Activated B cell treated with CpG ODN at 0.5 μM for 24 hours (primary cell): Measurements from ENCODE around the gene IGFN1. TPM values are rescaled to one million over a fixed set of nuclear protein-coding genes. Genes with fewer than 3 reads are reported as not detected.

Source experiments
- ATAC-seq: fragments of 200-7000 bp; cut with Tn5 transposase; one replicate; pipeline ENCODE4 v1.10.0; 2021; ENCODE audit warnings: low read depth, mild to moderate bottlenecking, moderate library complexity
- CTCF ChIA-PET: fragments of 350-600 bp; sonication (Branson Sonifier 250); formaldehyde crosslinking; loops from one replicate; lab custom pipeline; 2021; ENCODE audit warnings: antibody characterized with exemption; lab: Charles Lee
- POLR2A ChIA-PET: fragments of 350-600 bp; sonication (Branson Sonifier 250); formaldehyde crosslinking; loops from one replicate; lab custom pipeline; 2021; ENCODE audit warnings: antibody characterized with exemption; lab: Charles Lee
- DNase-seq: peaks from one replicate; pipeline ENCODE4 v3.0.0; 2022
- H3K27ac Mint-ChIP-seq: one replicate; pipeline ENCODE4 v1.8.0; 2020; ENCODE audit warnings: mixed read lengths
- H3K27me3 Mint-ChIP-seq: one replicate; pipeline ENCODE4 v1.8.0; 2021; ENCODE audit warnings: mixed read lengths
- H3K36me3 Mint-ChIP-seq: one replicate; pipeline ENCODE4 v1.8.0; 2021; ENCODE audit warnings: low read depth, mixed read lengths
- H3K4me1 Mint-ChIP-seq: one replicate; pipeline ENCODE4 v1.8.0; 2021; ENCODE audit warnings: mixed read lengths
- H3K4me3 Mint-ChIP-seq: one replicate; pipeline ENCODE4 v1.8.0; 2020; ENCODE audit warnings: mild to moderate bottlenecking, mixed read lengths
- H3K9me3 Mint-ChIP-seq: one replicate; pipeline ENCODE4 v1.8.0; 2020; ENCODE audit warnings: mixed read lengths
- CTCF ChIP-seq: fragments of 200-600 bp; IDR thresholded peaks from one replicate; pipeline ENCODE4 v1.8.0; 2022; ENCODE audit warnings: antibody characterized with exemption, mild to moderate bottlenecking
- intact Hi-C: fragments of 100-400 bp; cut with micrococcal nuclease; formaldehyde crosslinking; loops from one replicate; pipeline ENCODE4 v1.15.1; 2024
- total RNA-seq: library from RNA; stranded (reverse); gene quantifications from 2 replicates; pipeline ENCODE4 v1.2.3, GENCODE V29; 2022

The IGFN1 gene
- total RNA-seq, 1 donor from 2014 or later: not detected

DNA sequence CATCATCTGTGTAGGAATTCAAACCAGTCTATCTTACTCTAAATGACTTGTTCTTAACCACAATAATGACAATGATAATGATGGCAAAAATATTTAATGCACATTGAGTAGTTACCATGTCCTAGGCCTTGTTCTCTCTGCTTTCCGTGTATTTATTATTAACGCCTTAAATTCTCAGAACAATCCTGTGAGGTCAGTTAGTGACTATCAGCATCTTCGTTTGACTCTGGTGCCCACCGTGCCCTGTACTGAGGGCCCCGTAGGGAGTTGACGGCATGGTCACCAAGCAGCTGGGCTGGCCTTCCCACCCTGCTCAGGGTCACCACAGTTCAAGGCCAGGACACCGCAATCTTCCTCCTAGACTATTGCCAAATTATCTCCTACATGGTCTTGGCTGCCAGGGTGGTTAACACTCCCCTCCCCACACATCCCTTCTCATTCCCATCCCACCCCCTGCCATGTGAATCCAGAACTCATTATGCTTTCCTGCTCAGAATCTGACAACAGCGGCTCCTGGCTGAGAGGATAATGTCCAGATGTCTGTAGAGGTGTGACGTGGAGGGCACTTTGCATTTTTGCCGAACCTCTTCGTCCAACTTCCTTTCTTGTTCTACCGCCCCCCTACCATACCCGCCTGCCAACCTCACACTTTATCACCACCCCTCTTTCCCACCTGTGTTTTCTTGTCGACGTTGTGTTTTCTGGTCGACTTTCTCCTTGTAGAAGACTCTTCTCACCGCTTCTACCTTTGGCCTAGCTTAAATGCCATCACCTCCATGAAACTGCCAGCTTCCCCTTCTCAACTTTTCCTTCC, 33.4 kb downstream of the IGFN1 start:
- no peaks in the 10 kb centered on the region for H3K9me3 Mint-ChIP-seq
- ChIA-PET CTCF (no interaction called here), POLR2A (no interaction called here)
- no peaks in the 10 kb centered on the region for H3K36me3 Mint-ChIP-seq
- H3K27ac Mint-ChIP-seq: no peak overlapping the region
- no peak overlapping the region for H3K4me3 Mint-ChIP-seq
- TF ChIP-seq CTCF: no peak
- no peaks in the 10 kb centered on the region for H3K4me1 Mint-ChIP-seq
- DNase-seq (no peak), ATAC-seq (no peak)
- intact Hi-C loops: loop anchor here (1.0 to 10.0 kb wide), 3 partner anchors 75 to 252 kb away; no protein-coding TSS in a partner anchor
- H3K27me3 Mint-ChIP-seq: peaks cover 4% of the 10 kb centered on the region

DNA sequence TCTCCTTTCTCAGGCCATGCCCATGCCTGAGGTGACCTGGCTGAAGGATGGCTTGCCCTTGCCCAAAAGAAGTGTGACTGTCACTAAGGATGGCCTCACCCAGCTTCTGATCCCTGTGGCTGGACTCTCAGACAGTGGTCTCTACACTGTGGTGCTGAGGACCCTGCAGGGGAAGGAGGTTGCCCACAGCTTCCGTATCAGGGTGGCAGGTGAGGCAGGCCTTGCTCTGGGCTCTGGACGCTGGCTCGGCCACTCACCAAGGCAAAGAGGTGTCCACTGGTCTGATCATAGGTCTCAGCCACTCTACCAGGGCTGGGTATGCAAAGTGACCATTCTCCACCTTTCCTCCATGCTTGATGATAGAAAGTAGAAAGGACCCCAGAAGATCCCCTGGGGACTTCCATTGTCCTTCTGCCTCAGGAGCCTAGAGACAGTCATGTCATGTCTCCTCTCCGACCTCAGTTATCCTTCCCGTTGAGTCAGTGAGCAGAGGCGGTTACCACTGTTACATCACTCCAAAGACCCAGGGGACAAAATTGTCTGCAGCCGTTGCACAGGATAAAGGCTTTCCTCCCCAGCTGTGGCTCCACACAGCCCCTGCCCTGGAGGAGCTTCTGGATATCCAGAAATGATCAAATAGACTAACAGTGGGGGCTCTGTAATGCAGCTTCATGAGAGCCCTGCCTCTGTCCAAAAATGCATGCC, 34.2 kb downstream of the IGFN1 start:
- no peak for TF ChIP-seq CTCF
- Mint-ChIP-seq H3K4me1 (no peaks in the 10 kb centered on the region), H3K27me3 (peaks cover 7% of the 10 kb centered on the region), H3K4me3 (no peak overlapping the region), H3K27ac (no peak overlapping the region), H3K9me3 (no peaks in the 10 kb centered on the region), H3K36me3 (no peaks in the 10 kb centered on the region)
- ATAC-seq: no peak
- DNase-seq: no peak
- POLR2A ChIA-PET: no interaction called here
- intact Hi-C loops: loop anchor here (10.0 kb wide), 1 partner anchor 140 kb away; no protein-coding TSS in a partner anchor
- CTCF ChIA-PET: no interaction called here

DNA sequence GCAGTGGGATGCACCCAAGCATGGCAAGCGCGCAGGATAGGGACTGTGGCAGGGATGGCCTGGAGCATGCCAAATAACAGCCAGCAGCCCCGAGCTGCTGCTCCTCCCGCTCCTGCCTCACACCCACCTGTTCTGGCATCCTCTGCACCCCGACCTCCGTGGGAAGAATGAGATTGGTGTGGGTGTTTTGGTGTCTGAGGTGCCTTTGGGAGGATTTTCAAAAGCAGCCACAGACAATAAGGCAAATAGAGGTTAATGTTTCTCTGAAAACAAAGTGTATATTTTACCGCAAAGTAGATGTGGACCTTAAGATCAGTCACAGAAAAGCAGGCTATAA, 35.5 kb downstream of the IGFN1 start:
- ATAC-seq: no peak
- H3K4me1 Mint-ChIP-seq: no peaks in the 10 kb centered on the region
- DNase-seq: no peak
- POLR2A ChIA-PET: no interaction called here
- no peak overlapping the region for H3K4me3 Mint-ChIP-seq
- no peak for TF ChIP-seq CTCF
- intact Hi-C loops: loop anchor here (10.0 kb wide), 1 partner anchor 141 kb away; no protein-coding TSS in a partner anchor
- peaks cover 7% of the 10 kb centered on the region for H3K27me3 Mint-ChIP-seq
- H3K27ac Mint-ChIP-seq: no peak overlapping the region
- CTCF ChIA-PET: no interaction called here
- no peaks in the 10 kb centered on the region for H3K9me3 Mint-ChIP-seq
- H3K36me3 Mint-ChIP-seq: no peaks in the 10 kb centered on the region

- H3K27me3 Mint-ChIP-seq: peaks cover 7% of the 10 kb centered on the region
- no peak overlapping the region for H3K4me3 Mint-ChIP-seq
- ChIA-PET CTCF (no interaction called here), POLR2A (no interaction called here)
- intact Hi-C loops: loop anchor here (10.0 kb wide), 1 partner anchor 142 kb away; no protein-coding TSS in a partner anchor
- no peaks in the 10 kb centered on the region for H3K36me3 Mint-ChIP-seq
- no peak overlapping the region for H3K27ac Mint-ChIP-seq
- H3K9me3 Mint-ChIP-seq: peaks cover 5% of the 10 kb centered on the region
- no peak for TF ChIP-seq CTCF
- H3K4me1 Mint-ChIP-seq: no peaks in the 10 kb centered on the region
- no peak for DNase-seq
- ATAC-seq: no peak
Observed at GRCh38 chr1:201226859-201227488, 36.4 kb downstream of the IGFN1 start.
